GM19372 (cell line): Measurements from ENCODE around the gene ZFHX2.

Experiments used
- ATAC-seq: cut with Tn5 transposase; IDR thresholded peaks from one replicate; pipeline ENCODE4 v1.9.1; 2021; ENCODE audit warnings: mild to moderate bottlenecking, low read depth, moderate library complexity; ENCODE audit not compliant: unreplicated experiment

ZFHX2 gene

GRCh38 chr14:23573384-23574015 lies 21.9 kb upstream of the ZFHX2 start:
- no peak for ATAC-seq

- ATAC-seq: no peak
These were observed 21.3 kb upstream of the ZFHX2 start for GRCh38 chr14:23572836-23573235.

- no peak for ATAC-seq
These were observed 20.9 kb upstream of the ZFHX2 start for GRCh38 chr14:23572524-23572828.

GRCh38 chr14:23571701-23572523 lies 20.3 kb upstream of the ZFHX2 start:
- ATAC-seq: no peak

- ATAC-seq: no peak
These were observed 19.4 kb upstream of the ZFHX2 start for GRCh38 chr14:23570806-23571483.

- no peak for ATAC-seq
These were observed 18.0 kb upstream of the ZFHX2 start for GRCh38 chr14:23569443-23570151.

- ATAC-seq: no peak
These were observed 17.2 kb upstream of the ZFHX2 start for GRCh38 chr14:23568600-23569331.

- ATAC-seq: no peak
These were observed 16.5 kb upstream of the ZFHX2 start for GRCh38 chr14:23568021-23568599.

GRCh38 chr14:23567186-23568020 lies 15.8 kb upstream of the ZFHX2 start, which contains the start of gene AP1G2:
Gene AP1G2, minus strand, starts transcription at chr14:23567791. Its CDS starts 477 bp downstream, at chr14:23567314.
- peak; percentile 74 for ATAC-seq

- ATAC-seq: peak; percentile 9
These were observed 15.2 kb upstream of the ZFHX2 start for GRCh38 chr14:23566778-23567185.

- no peak for ATAC-seq
These were observed 14.7 kb upstream of the ZFHX2 start for GRCh38 chr14:23566112-23566777.

- no peak for ATAC-seq
These were observed 14.1 kb upstream of the ZFHX2 start for GRCh38 chr14:23565626-23566025.

GRCh38 chr14:23564876-23565275 lies 13.3 kb upstream of the ZFHX2 start:
- no peak for ATAC-seq

GRCh38 chr14:23564181-23564812 lies 12.7 kb upstream of the ZFHX2 start:
- ATAC-seq: no peak

- no peak for ATAC-seq
These were observed 12.1 kb upstream of the ZFHX2 start for GRCh38 chr14:23563473-23564180.

- no peak for ATAC-seq
These were observed 11.4 kb upstream of the ZFHX2 start for GRCh38 chr14:23562822-23563472.
